VCaP (cell line): Measurements from ENCODE around the gene SECISBP2.
"Not testable (repeated sequence)": the region's sequence is repeated elsewhere in the genome, so short reads cannot be mapped to it uniquely, and the experiment has no call there.

Experiments
- H3K27ac ChIP-seq: fragments of 450-650 bp; 2 replicates; pipeline ENCODE4 v1.5.1; 2017
- TF ChIP-seq, protein P1 (sequence below): fragments of 450-650 bp; conservative IDR thresholded peaks from 2 replicates; pipeline ENCODE4 v1.5.1; 2017; ENCODE audit warnings: mild to moderate bottlenecking, moderate library complexity

The SECISBP2 gene

DNA sequence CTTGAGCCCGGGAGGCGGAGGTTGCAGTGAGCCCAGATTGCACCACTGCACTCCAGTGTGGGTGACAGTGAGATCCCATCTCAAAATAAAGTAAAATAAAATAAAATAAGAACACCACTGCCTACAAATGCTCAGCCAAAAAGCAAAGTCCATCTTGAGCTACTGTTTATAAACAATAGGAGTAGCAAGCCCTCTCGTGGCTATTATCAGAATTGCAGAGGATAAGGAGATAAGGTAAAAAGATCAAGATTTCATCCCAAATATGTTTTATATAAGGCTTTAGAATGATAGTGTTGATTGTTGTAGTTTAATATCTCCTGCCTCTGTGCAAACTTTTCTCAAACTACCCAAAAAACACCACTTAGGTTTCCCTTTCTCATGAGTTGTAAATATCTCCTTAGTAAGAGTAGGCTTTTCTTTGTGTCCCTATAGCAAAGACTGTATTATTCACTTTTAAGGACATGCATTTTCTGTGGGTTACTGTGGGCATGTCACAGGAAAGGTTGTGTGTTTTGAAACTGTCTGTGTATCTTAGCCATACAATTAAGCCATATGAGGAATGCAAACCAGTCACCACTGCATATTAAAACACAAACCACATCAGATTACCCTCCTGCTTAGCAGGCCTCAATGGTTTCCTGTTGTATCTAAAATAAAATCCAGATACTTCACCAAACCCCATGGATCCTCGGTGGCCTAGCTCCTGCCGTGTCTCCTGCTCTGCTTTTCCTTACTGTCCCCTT is 39.1 kb upstream of the SECISBP2 start:
- TF ChIP-seq, protein P1, sequence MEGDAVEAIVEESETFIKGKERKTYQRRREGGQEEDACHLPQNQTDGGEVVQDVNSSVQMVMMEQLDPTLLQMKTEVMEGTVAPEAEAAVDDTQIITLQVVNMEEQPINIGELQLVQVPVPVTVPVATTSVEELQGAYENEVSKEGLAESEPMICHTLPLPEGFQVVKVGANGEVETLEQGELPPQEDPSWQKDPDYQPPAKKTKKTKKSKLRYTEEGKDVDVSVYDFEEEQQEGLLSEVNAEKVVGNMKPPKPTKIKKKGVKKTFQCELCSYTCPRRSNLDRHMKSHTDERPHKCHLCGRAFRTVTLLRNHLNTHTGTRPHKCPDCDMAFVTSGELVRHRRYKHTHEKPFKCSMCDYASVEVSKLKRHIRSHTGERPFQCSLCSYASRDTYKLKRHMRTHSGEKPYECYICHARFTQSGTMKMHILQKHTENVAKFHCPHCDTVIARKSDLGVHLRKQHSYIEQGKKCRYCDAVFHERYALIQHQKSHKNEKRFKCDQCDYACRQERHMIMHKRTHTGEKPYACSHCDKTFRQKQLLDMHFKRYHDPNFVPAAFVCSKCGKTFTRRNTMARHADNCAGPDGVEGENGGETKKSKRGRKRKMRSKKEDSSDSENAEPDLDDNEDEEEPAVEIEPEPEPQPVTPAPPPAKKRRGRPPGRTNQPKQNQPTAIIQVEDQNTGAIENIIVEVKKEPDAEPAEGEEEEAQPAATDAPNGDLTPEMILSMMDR = peak; percentile 80
- H3K27ac ChIP-seq = no peak overlapping the region

DNA sequence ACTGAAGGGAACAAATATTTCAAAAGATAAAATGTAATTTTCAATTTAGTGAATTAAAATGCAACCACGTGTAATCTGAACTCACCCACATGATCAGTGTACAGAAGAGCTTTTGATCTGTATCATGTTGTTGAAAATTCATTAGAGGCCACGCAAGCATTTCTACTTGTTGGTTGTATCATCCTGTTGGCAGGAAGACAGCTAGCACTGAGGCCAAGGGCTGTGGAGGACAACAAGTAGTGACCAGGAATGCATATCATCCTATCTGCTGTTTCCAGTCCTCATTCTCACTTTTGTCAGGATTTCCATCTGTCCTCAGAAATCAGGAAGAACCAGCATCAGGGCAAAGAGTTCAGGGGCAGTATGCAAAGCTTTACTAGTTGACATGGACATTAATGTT is 37.2 kb upstream of the SECISBP2 start:
- no peak overlapping the region for H3K27ac ChIP-seq
- TF ChIP-seq, protein P1 = no peak

DNA sequence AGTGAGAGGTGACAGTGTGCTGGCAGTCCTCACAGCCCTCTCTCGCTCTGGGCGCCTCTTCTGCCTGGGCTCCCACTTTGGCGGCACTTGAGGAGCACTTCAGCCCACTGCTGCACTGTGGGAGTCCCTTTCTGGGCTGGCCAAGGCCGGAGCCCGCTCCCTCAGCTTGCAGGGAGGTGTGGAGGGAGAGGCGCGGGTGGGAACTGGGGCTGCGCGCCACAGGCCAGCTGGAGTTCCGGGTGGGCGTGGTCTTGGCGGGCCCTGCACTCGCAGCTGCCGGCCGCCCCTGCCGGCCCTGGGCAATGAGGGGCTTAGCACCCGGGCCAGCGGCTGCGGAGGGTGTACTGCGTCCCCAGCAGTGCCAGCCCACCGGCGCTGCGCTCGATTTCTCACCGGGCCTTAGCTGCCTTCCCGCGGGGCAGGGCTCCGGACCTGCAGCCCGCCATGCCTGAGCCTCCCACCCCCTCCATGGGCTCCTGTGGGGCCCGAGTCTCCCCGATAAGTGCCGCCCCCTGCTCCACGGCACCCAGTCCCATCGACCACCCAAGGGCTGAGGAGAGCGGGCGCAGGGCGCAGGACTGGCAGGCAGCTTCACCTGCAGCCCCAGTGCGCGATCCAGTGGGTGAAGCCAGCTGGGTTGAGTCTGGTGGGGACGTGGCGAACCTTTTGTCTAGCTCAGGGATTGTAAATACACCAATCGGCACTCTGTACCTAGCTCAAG is 35.9 kb upstream of the SECISBP2 start:
- not testable (repeated sequence) for H3K27ac ChIP-seq

DNA sequence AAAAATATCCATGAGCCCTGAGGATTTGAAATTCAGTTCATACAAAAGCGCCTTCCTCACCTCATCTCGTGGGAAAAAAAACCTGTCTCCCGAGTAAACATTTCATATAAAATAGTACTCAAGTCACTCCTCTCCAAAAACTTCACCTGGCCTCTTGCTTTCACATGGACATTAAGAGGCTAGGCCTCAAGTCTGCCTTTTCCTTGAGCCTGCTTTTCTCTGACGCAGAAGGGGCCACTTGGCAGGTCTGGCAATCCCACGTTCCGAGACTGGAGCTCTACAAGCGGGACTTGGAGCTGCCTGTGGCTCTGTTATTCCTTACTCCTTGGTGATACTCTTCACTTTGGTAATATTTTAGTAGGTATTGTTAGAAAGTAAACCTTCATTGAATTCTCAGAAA is 34.2 kb upstream of the SECISBP2 start:
- TF ChIP-seq, protein P1 = no peak
- H3K27ac ChIP-seq = no peak overlapping the region

DNA sequence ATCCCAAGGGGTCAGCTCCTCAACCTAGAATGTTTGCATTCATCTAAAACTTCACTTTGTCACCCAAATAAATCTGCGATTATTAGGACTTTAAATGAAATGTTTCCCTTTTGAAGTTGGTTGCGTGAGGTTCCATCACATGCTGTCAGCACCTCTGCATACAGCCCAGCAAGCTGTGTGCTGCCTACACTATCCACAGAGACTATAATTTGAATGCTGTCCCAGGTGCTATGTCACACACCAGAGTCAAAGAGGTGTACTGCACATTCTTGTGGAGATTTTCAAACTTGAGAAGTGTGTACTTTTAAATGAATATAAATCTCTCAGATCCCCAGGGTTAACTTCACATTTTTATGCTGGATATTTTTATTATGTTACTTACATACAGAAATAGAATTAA is 26.6 kb upstream of the SECISBP2 start:
- H3K27ac ChIP-seq = no peak overlapping the region
- TF ChIP-seq, protein P1 = no peak

DNA sequence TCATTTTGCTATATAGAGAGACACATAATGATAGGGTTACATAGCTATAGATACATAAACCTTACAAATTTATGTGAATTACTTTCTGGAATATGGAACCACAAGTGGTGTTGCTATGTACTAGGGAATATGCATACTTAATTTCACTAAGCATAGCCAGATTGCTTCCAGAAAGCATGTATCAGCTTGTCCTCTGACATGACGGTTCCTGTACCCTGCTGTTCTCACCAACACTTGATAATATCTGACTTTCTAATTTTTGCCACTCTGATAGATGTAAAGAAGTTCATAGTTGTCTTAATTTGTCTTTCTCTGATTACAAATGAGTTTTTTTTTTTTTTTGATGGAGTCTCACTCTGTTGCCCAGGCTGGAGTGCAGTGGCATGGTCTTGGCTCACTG is 25.3 kb upstream of the SECISBP2 start:
- H3K27ac ChIP-seq = no peak overlapping the region
- TF ChIP-seq, protein P1 = no peak

DNA sequence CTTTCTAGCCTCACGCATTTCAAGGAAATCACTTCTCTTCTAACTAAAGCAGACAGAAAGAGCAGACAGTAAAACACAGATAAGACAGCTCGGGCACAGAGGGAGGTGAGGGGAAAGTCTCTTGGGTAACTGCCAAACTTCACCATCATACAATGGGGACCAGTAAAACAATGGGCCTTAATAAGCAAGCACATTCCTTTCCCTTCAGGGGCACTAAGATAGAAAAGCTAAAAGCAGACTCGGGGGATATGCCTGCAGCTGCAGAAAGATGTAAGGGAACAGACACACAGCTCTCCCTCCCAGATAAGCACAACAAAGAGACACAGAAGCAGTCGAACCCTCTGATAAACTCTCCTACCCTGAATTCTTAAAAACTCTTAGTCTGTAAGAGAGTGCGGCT is 22.9 kb upstream of the SECISBP2 start:
- TF ChIP-seq, protein P1 = no peak
- H3K27ac ChIP-seq = no peak overlapping the region

DNA sequence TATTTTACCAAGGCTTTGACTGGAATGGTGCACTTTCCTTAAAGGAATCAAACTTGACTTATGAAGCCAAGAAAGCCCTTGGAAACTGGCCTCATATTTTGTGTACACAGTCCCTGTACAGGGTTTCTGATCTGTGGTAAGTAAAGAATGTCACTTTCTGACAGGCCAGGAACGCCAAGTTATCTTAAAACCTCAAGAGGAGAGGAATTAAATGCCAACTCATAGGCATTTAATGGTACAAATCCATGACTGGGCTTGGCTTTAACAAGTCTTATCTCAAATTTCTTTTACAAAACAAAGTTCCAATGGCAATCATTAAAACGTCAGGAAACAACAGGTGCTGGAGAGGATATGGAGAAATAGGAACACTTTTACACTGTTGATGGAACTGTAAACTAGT is 16.3 kb upstream of the SECISBP2 start:
- H3K27ac ChIP-seq = not testable (repeated sequence)
